ENCODE results near the gene PRDM2.
"Not testable (repeated sequence)": the region's sequence is repeated elsewhere in the genome, so short reads cannot be mapped to it uniquely, and the experiment has no call there.

Gene PRDM2, protein sequence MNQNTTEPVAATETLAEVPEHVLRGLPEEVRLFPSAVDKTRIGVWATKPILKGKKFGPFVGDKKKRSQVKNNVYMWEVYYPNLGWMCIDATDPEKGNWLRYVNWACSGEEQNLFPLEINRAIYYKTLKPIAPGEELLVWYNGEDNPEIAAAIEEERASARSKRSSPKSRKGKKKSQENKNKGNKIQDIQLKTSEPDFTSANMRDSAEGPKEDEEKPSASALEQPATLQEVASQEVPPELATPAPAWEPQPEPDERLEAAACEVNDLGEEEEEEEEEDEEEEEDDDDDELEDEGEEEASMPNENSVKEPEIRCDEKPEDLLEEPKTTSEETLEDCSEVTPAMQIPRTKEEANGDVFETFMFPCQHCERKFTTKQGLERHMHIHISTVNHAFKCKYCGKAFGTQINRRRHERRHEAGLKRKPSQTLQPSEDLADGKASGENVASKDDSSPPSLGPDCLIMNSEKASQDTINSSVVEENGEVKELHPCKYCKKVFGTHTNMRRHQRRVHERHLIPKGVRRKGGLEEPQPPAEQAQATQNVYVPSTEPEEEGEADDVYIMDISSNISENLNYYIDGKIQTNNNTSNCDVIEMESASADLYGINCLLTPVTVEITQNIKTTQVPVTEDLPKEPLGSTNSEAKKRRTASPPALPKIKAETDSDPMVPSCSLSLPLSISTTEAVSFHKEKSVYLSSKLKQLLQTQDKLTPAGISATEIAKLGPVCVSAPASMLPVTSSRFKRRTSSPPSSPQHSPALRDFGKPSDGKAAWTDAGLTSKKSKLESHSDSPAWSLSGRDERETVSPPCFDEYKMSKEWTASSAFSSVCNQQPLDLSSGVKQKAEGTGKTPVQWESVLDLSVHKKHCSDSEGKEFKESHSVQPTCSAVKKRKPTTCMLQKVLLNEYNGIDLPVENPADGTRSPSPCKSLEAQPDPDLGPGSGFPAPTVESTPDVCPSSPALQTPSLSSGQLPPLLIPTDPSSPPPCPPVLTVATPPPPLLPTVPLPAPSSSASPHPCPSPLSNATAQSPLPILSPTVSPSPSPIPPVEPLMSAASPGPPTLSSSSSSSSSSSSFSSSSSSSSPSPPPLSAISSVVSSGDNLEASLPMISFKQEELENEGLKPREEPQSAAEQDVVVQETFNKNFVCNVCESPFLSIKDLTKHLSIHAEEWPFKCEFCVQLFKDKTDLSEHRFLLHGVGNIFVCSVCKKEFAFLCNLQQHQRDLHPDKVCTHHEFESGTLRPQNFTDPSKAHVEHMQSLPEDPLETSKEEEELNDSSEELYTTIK (N-terminal part only)

DNA sequence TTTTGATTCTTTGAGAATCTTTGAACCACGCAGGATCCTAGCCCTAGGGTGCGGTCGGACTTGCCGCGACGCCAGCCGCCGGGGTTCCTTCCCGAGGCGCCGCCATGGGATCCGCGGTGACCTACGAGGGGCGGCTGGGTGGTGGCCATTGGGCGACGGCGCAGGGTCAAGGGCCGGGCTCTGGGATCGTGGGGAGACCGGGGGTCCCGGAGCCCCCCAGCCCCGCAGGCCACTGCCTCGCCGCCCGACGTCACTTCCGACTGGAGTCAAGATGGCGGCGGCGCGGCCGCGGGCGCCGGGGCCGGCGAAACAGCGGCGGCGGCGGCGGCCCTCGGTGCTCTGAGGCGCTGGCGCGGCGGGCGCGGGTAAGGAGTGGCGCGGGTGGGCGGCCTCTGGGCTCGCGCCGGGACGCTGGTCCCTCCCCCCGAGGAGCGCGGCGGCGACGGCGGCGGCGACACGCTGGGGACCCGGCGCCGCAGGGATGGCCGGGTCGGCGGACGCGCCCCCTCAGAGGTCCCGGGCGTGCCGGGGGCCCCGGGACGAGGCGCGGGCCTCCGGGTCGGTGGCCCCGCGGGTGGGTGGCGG is at the start of gene PRDM2:
Gene PRDM2 (plus strand): TSS at position 253 of the 585 bp plus-strand sequence. CDS start 15,418 bp downstream, outside the sequence.
- no peak for DNase-seq (ENCODE audit: low spot score)

DNA sequence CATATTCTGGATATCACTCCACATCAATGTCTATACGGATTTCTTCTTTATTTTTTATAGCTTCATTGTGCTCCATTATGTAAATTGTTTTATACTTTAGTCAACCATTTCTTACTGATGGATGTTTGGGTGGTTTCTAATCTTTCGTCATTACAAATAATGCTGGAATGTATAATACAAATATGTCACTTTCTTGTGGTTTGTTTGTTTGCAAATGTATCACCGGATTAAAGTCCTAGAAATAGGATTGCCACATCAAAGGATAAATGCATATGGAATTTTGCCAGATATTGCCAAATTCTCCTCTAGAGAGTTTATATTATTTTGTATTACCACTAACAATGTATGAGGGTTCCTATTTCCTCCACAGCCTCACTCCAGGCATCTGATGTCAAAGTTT is 48.7 kb upstream of the PRDM2 start:
- DNase-seq (ENCODE audit: low spot score), result no peak

DNA sequence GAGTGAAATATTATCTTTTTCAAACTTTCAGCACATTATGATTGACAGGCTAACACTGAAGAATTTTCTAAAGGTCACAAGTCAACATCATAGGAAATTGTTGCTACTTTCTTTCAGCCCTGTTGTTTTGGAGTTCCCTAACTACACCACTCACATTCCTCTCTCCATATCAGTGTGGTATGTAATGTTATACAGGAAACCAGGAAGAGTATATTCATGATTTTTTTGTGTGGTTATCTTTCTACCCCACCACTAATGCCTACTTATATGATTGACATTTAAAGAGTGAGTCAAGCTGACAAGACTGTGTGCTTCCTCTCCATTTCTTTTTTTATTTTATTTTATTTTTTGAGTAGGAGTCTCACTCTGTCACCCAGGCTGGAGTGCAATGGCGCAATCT is 47.8 kb upstream of the PRDM2 start:
- no peak for DNase-seq (ENCODE audit: low spot score)

DNA sequence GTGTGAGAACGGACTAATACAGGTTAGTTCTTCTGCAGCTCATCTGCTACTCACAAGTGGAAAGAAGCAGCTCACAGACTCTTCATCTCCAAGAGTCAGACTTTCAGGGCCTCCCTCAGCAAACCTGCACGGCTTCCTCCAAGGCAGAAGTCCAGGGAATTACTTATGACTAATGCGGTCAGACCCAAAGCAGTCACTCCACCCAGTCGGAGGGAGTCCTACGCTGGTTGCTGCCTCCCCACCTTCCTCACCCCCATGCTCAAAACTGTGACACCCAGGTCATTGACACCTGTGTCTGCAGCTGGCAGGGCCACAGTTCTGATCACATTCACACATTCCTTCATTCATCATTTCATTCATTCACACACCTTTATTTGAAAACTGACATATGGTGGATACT is 38.4 kb upstream of the PRDM2 start:
- DNase-seq (ENCODE audit: low spot score), result no peak

DNA sequence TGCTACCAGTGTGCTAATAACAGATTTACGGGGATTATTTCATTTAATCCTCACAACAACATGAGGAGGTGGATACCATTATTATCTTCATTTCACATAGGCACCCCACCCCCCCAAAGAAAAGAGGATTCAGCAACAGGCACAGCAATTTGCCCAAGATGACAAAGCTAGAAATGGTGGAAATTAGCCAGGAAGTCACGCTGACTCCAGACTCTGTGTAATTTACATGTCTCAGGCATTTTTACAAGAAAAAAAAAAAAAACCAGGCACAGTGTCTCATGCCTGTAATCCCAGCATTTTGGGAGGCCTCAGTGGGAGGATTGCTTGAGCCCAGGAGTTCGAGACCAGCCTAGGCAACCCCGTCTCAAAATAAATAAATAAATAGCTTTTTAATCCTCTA is 37.5 kb upstream of the PRDM2 start:
- DNase-seq (ENCODE audit: low spot score), result no peak

DNA sequence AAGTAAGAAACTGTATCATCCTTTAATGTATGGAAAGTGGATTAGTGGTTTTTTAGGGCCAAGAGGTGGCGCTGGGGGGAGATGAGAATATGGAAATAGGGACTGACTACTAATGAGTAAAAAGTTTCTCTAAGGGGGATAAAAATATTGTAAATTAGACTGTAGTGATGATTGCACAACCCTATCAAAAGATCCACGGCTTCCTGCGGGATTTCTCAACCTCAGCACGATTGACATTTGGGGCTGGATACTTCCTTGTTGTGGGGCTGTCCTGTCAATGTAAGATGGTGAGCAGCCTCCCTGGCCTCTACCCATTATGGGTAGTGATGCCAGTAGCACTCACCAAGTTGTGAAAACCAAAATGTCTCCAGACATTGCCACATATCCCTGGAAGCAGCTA is 36.0 kb upstream of the PRDM2 start:
- no peak for DNase-seq (ENCODE audit: low spot score)

DNA sequence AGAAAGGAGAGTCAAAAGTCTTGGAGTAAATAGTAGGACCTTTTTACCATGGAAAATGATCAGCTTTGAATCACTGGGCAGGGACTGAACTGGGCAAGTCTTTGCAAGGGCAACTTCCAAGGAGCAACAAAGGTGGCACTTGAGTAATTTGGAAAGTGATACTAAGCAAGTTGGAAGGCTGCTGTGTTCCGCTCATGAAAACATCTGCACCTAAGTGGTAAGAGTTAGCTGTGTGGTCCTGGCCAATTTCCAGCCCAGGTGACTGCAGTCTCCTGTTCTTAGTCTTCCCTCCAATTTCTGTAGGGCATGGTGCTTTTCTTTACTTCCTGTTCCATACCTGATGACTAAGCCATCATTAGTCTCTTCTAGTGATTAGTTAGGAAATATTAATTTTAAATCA is 35.5 kb upstream of the PRDM2 start:
- no peak for DNase-seq (ENCODE audit: low spot score)

DNA sequence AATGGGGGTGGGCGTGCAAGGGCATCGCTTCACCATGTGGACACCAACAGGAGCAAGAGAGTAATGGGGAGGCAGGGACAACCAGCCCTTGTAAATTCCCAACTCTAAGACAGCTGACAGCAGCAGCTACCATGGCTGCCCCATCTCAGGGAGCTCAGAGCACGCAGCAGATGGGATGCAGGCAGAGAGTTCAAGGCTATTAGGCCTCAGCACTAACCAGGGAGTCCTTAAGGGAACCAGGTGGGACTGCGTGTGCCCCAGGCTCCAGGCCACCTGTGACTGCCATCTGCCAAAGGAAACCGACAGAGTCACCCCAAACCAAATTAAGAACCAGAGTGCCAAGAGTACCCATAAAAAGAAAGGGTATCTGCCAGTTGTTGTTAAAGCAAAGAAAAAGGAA is 33.7 kb upstream of the PRDM2 start:
- DNase-seq (ENCODE audit: low spot score), result no peak

DNA sequence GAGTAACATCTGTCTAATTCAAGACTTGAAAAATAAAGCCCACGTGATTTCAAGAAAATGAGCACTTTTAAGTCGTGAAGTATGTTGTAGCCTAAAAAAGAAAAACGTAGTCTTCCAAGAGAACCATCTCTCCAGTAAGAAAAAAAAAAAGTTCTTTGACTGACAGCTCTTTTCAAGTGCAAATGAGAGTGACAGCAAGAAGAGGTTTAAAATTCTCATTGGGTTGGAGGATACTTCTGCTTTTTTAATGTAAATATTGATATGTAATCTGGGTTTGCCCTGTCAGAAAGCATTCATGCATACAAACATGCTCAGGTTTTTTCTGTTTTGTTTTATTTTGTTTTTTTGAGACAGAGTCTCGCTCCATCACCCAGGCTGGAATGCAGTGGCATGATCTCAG is 32.3 kb upstream of the PRDM2 start:
- DNase-seq (ENCODE audit: low spot score), result no peak

DNA sequence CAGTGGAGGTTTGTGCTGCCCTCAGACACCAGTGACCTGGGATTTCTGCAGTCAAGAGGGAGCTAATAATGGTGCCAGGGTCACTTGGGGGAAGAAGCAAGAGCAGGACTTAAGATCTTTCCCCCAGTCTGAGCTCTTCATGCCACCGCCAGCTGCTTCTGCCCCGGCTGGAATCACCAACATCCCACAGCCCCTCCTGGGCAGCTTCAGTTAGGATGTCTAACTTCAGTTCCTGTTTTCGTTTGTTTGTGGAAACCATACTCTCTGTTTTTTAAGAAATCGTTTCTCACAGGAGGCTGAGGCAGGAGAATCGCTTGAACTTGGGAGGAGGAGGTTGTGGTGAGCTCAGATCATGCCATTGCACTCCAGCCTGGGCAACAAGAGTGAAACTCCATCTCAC is 25.6 kb upstream of the PRDM2 start:
- no peak for DNase-seq (ENCODE audit: low spot score)

DNA sequence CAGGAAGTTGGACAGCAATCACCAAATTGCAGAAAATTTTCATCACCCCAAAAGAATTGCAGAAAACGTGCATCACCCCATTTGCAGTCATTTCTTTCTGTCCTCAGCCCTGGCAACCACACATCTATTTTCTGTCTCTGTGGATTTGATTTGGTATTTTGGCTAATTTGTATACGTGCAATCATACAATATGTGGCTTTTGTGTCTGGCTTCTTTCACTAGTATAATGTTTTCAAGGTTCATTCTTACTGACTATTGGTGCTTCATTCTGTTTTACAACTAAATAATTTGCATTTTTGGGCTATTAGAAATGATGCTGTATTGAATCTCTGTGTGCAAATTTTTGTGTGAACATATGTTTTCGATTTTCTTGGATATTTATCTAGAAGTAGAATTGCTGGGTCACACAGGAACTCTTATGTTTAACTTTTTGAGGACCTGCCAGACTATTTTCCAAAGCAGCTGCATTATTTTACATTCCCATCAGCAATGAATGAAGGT is 24.8 kb upstream of the PRDM2 start:
- no peak for DNase-seq (ENCODE audit: low spot score)

DNA sequence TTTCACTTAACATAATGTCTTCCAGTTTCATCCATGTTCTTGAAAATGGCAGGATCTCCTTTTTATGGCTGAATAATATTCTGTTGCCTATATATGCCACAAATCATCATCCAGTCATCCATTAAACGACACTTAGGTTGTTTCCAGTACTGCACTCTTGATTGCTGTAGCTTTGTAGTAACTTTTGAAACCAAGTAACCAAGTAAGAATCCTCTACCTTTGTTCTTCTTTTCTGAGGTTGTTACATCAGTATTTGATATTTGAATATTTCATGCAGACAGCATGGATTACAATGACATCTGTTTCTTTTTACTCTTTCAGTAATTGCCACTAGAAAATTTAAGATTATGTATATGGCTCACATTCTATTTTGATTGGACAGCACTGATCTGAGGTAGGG is 22.1 kb upstream of the PRDM2 start:
- DNase-seq (ENCODE audit: low spot score), result no peak

DNA sequence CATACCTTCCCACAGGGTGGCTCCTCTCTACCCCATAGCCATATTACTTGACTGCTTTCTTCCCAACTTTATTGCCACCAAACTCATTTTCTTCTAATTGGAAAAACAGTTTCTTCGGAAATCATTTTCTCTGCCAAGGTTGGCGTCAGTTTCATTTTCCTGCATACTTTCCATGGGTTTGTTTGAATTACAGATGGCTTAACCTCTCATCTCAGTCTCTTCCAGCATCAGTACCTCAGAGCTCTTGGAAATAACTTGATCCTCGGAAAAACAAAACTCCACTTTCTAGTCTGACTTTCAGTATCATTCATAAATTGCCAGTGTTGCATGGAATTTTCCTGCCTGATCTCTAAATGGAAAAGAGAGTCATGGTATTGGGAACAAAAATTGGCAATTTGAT is 20.3 kb upstream of the PRDM2 start:
- no peak for DNase-seq (ENCODE audit: low spot score)

DNA sequence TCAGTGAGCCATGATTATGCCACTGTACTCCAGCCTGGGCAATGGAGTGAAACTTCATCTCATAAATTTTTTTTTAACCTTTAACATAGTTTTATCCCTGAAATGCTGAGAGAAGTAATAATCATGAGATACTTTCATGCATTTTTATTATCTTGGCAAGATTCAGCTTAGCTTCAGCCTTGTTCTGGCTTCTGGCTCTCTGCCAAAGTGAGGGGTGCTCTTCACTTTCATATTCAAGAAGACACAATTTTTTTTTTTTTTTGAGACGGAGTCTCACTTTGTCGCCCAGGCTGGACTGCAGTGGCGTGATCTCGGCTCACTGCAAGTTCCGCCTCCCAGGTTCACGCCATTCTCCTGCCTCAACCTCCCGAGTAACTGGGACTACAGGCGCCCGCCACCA is 19.4 kb upstream of the PRDM2 start:
- not testable (repeated sequence) for DNase-seq (ENCODE audit: low spot score)

DNA sequence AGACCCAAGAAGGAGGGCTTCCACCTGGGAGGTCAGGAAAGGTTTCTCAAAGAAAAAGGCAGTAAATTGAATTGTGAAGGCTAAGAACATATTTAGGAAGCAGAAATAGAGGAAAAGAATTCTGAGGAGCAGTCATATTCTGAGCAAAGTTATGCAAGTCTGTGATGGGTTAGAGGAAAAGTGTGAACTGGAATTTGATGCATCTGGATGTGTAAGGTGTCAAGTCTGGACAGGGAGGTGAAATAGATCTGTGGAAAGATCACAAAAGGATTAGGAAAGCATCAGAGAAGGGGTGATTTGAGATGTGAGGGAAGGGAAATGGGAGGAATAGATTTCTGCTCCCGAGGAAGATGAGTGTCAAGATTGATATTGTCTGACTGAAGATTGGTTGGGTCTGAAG is 18.1 kb upstream of the PRDM2 start:
- no peak for DNase-seq (ENCODE audit: low spot score)

DNA sequence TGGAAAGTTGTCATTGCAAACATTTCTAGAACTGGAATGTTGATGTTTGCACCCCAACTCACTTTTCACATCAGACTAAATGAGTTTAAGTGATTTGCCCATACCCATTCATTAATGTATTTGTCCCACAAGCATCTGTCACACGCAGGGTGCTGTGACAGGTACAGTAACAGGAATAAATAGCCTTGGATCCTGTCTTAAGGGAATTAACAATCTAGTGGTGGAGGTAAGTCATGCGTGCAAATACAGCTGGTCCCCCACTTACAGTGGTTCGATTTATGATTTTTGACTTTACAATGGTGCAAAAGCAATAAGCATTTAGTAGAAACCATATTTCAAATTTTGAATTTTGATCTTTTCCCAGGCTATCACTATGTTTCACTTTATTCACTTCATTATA is 17.5 kb upstream of the PRDM2 start:
- DNase-seq (ENCODE audit: low spot score), result no peak

DNA sequence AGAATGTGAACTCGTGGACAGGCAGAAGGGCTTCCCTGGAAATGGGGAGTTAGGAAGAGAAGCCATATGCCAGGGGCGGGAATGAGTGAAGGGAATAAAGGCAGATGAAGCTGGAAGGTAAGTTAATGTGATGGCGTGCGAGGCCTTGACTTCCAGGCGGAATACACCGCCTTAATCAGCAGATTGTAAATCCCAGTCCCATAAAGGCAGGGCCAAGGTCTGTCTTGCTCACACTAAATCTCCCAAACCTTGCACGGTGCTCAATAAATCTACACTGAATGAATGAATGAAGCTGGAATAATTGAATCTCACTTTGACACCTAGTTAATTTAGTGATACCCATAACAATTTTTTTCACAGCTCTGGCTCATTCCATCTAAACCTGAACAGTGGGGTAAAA is 16.8 kb upstream of the PRDM2 start:
- DNase-seq (ENCODE audit: low spot score), result no peak

DNA sequence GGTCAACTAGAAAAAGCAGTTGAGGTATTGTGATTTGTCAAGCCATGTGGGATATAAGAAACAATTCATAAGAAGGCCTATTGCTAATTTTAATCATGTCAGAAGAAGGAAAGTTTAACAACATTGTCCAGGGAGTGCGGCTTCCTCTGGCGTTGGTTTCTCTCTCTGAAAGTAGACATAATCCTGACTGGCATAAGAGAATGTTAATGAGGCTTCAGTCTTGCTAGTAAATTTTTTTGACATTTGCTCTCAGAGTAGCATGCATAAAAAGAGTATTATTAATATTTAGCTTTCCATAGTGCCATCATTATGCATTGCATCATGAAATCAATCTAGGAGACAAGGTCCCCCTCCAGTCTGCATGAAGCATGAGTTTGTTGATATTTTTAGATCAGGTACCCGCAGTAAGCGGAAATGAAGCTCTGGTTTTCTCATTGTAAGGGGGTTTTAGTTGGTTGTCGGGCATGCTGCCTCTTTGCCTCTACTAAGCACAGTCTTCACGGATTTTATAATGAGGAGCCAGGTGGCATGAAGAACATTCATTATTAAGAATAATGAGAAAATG is 12.8 kb upstream of the PRDM2 start:
- no peak for DNase-seq (ENCODE audit: low spot score)

DNA sequence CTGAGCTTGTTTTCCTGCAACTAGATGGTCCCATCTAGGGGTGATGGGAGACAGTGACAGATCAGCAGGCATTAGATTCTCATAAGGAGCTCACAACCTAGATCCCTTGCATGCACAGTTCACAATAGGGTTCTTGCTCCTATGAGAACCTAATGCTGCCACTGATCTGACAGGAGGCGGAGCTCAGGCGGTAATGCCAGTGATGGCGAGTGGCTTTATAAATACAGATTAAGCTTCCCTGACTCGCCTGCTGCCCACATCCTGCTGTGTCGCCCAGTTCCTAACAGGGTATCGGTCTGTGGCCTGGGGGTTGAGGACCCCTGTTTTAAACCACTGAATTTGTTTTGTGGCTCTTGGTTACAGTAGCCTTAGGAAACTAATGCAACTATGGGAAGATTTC is 6.9 kb upstream of the PRDM2 start:
- DNase-seq (ENCODE audit: low spot score), result not testable (repeated sequence)

DNA sequence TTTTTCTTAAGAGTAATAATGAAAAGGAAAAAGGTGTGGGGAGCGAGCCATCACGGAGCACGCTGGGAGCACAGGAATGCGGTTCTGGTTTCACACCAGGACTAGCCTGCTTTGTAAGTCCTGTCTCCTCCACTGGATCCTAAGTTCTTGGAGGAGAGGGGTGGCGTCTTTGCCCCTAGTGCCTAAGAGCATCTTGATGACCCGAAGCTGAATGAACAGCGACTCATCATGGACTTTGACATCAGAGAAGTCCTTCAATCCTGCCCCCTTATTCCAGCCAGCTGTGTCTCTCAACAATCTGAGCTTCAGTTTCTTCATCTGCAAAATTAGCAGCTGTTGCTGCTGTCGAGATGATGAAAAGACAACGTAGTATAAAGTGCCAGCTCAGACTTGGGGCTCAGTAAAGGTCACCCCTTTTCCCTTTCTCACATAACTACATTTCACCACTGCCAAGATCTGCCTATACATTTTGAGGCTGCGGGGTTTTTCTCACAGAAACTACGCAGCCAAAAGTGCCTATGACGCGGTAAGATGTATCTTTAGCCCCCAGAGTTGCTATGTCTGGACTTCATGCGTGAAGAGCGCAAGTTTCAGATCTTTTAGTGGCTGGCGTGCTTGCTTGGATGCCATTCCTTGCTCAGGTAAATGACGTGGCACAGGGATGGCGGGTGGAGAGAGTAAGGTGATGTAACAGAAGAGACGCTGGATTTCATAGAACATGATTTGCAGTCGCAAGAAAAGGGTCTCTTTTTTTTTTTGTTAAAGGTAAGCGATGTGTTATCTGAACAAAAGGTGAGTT is 4.9 kb upstream of the PRDM2 start:
- DNase-seq (ENCODE audit: low spot score), result no peak

DNA sequence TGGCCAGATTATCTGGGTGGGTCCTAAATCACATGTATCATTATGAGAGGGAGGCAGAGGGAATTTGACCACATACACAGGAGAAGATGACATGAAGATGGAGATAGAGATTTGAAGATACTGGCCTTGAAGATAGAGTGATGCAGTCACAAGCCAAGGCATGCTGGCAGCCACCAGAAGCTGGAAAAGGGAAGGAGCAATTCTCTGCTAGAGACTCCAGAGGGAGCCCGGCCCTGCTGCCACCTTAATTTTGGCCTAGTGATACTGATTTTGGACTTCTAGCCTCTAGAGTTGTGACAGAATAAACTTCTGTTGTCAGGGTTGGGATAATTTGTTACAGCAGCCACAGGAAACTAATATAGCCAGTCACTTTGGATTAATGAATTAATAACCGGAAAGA is 2.2 kb upstream of the PRDM2 start:
- DNase-seq (ENCODE audit: low spot score), result no peak
